GM12878 (cell line): Measurements from ENCODE around the gene CELSR3.

Experiments used
- CTCF ChIP-seq, 3 experiments: IDR thresholded peaks in 2 of 3; conservative IDR thresholded peaks in 1 of 3; 2 replicates each; pipeline ENCODE4 v1.5.1; 2011; ENCODE audit warnings: low read depth in 3 of 3, low read length in 3 of 3, mild to moderate bottlenecking in 3 of 3, control low read depth in 2 of 3, moderate library complexity in 2 of 3, inconsistent platforms in 1 of 3, mixed read lengths in 1 of 3; ENCODE audit not compliant: control insufficient read depth in 2 of 3, insufficient read depth in 1 of 3; ENCODE audit errors: extremely low read depth in 1 of 3
- EZH2 ChIP-seq: IDR thresholded peaks from 2 replicates; pipeline ENCODE4 v1.6.1; 2012; ENCODE audit warnings: low read depth, mild to moderate bottlenecking, control low read depth, inconsistent platforms, low read length, borderline replicate concordance; ENCODE audit not compliant: control insufficient read depth
- POLR2A ChIP-seq: IDR thresholded peaks from 2 replicates; pipeline ENCODE4 v1.6.1; 2011; ENCODE audit warnings: low read depth, mild to moderate bottlenecking, low read length
- ZSCAN29 ChIP-seq: fragments of 450-650 bp; IDR thresholded peaks from 2 replicates; pipeline ENCODE4 v1.6.1; 2017; ENCODE audit warnings: mild to moderate bottlenecking, moderate library complexity

- TF ChIP-seq ZSCAN29, result no peak
- no peak for TF ChIP-seq CTCF (IDR thresholded peaks at IDR 0.05 in 2 of 3, conservative IDR thresholded peaks at IDR 0.05 in 1 of 3; ENCODE audit: control insufficient read depth in 2 of 3, extremely low read depth in 1 of 3, insufficient read depth in 1 of 3, low read depth in 3 of 3, low read length in 3 of 3)
- no peak for TF ChIP-seq EZH2
- no peak for TF ChIP-seq POLR2A
These were observed 39.7 kb upstream of the CELSR3 start for GRCh38 chr3:48702320-48702920.
